Calu3 (cell line): ENCODE data around the gene DLL4. TPM values are rescaled to one million over a fixed set of nuclear protein-coding genes. Genes with fewer than 3 reads are reported as not detected.

Source experiments
- BruUV-seq: library from RNA; stranded (reverse); fragments of 400-500 nt; replicated peaks from 2 replicates; lab custom pipeline; 2021; lab: Mats Ljungman, UMichigan
- CTCF ChIA-PET: fragments of 300-600 bp; sonication (Branson Sonifier 250); formaldehyde crosslinking; loops from one replicate; lab custom pipeline; 2022; ENCODE audit warnings: antibody characterized with exemption; lab: Charles Lee
- DNase-seq: peaks from one replicate; pipeline ENCODE4 v3.0.0; 2022
- H3K27ac Mint-ChIP-seq: one replicate; pipeline ENCODE4 v1.8.0; 2022; ENCODE audit warnings: mixed read lengths; ENCODE audit not compliant: unreplicated experiment
- H3K27me3 Mint-ChIP-seq: one replicate; pipeline ENCODE4 v1.8.0; 2022; ENCODE audit warnings: mixed read lengths; ENCODE audit not compliant: unreplicated experiment
- H3K36me3 Mint-ChIP-seq: one replicate; pipeline ENCODE4 v1.8.0; 2022; ENCODE audit warnings: mild to moderate bottlenecking, moderate library complexity, mixed read lengths; ENCODE audit not compliant: insufficient read depth, unreplicated experiment
- H3K4me1 Mint-ChIP-seq: one replicate; pipeline ENCODE4 v1.8.0; 2022; ENCODE audit warnings: mild to moderate bottlenecking, low read depth, mixed read lengths; ENCODE audit not compliant: unreplicated experiment
- H3K4me3 Mint-ChIP-seq: one replicate; pipeline ENCODE4 v1.8.0; 2022; ENCODE audit warnings: mild to moderate bottlenecking, low read depth, moderate library complexity, mixed read lengths; ENCODE audit not compliant: unreplicated experiment
- H3K9me3 Mint-ChIP-seq: one replicate; pipeline ENCODE4 v1.8.0; 2022; ENCODE audit warnings: low read depth, mixed read lengths; ENCODE audit not compliant: unreplicated experiment
- intact Hi-C: fragments of 100-400 bp; cut with micrococcal nuclease; formaldehyde crosslinking; loops from one replicate; pipeline ENCODE4 v1.10.0; 2022; ENCODE audit not compliant: unreplicated experiment
- total RNA-seq: library from RNA; stranded (reverse); gene quantifications from 2 replicates; pipeline ENCODE4 v1.2.3, GENCODE V29; 2022
- TF ChIP-seq, protein P1 (sequence below): fragments of 200-600 bp; IDR thresholded peaks from one replicate; pipeline ENCODE4 v1.8.0; 2022; ENCODE audit warnings: antibody characterized with exemption; ENCODE audit not compliant: unreplicated experiment

Gene DLL4
- total RNA-seq, 1 experiment from 2014 or later = not detected

DNA sequence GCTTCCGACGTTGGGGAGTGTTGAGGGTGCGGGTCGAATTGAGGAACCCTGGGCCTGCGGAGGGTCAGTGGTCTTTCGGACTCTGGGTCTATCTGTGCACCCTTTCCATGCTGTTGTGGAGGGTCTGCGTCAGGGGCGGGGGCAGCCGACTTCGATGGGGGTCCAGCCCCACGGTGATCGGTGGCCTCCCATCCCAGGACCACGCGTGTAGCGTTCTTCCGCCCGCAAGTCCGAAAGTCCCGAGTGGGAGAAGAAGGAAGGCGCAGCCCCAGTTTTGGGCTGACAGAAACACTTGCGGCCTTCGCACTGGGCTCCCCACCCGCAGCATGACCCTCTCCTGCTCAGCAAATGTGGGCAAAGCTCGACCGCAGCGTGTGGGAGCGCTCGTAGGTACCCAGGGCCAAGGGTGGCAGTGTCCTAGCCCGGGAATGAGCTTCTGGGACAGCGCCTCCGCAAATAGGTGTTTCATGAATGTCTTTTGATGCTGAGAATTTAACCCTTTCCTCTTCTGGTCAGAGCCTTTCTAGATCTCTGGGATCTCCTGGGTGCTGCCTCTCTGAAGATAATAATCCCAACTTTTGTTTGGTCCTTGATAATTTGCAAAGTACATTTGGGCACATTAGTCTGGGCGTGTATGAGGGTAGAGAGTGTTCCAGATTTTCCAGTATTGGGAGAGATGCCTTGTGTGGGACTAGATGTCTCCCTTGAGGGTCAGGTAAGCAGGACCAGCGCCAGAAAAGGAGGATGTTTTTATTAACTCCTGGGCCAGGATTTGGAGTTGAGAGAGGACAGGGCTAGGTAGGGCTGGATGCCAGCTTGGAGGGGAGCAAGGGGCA lies 2.3 kb upstream of the DLL4 start:
- Mint-ChIP-seq H3K4me1 (peaks cover 8% of the 10 kb centered on the region), H3K4me3 (peak overlapping the region; percentile 66), H3K36me3 (peaks cover 8% of the 10 kb centered on the region), H3K9me3 (no peaks in the 10 kb centered on the region), H3K27ac (no peak overlapping the region), H3K27me3 (peaks cover 49% of the 10 kb centered on the region)
- DNase-seq = no peak
- intact Hi-C loops = no loop called here
- CTCF ChIA-PET = interaction anchor here (0.6 kb wide), 1 partner anchor 85 kb away, joined by 10 read pairs; no protein-coding TSS in a partner anchor
- TF ChIP-seq, protein P1, sequence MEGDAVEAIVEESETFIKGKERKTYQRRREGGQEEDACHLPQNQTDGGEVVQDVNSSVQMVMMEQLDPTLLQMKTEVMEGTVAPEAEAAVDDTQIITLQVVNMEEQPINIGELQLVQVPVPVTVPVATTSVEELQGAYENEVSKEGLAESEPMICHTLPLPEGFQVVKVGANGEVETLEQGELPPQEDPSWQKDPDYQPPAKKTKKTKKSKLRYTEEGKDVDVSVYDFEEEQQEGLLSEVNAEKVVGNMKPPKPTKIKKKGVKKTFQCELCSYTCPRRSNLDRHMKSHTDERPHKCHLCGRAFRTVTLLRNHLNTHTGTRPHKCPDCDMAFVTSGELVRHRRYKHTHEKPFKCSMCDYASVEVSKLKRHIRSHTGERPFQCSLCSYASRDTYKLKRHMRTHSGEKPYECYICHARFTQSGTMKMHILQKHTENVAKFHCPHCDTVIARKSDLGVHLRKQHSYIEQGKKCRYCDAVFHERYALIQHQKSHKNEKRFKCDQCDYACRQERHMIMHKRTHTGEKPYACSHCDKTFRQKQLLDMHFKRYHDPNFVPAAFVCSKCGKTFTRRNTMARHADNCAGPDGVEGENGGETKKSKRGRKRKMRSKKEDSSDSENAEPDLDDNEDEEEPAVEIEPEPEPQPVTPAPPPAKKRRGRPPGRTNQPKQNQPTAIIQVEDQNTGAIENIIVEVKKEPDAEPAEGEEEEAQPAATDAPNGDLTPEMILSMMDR = no peak
- BruUV-seq = no TSS peak

DNA sequence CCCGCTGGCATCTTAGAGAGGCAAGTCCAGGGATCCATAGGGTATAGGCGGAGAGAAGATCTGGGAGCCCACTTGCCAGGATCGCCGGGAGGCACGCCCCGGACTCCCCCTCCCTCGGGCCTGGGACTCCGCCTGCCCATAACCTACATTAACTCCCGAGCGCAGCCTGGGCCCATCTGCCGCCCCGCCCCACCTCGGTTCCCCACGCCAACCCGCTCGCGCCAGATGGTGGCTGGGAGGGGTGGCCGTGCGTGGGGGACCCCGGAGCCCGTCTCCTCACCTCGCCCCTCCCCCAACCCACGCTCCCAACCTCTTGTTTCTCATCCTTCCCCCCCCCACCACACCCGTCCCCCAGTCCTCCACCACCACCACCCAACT lies 1.7 kb upstream of the DLL4 start:
- Mint-ChIP-seq H3K27ac (no peak overlapping the region), H3K4me1 (peaks cover 13% of the 10 kb centered on the region), H3K27me3 (peaks cover 49% of the 10 kb centered on the region), H3K4me3 (peak overlapping the region; percentile 66), H3K9me3 (no peaks in the 10 kb centered on the region), H3K36me3 (peaks cover 8% of the 10 kb centered on the region)
- DNase-seq = no peak
- CTCF ChIA-PET = interaction anchor here (0.6 kb wide), 1 partner anchor 85 kb away, joined by 10 read pairs; no protein-coding TSS in a partner anchor
- intact Hi-C loops = no loop called here
- TF ChIP-seq, protein P1 = no peak
- BruUV-seq = no TSS peak

DNA sequence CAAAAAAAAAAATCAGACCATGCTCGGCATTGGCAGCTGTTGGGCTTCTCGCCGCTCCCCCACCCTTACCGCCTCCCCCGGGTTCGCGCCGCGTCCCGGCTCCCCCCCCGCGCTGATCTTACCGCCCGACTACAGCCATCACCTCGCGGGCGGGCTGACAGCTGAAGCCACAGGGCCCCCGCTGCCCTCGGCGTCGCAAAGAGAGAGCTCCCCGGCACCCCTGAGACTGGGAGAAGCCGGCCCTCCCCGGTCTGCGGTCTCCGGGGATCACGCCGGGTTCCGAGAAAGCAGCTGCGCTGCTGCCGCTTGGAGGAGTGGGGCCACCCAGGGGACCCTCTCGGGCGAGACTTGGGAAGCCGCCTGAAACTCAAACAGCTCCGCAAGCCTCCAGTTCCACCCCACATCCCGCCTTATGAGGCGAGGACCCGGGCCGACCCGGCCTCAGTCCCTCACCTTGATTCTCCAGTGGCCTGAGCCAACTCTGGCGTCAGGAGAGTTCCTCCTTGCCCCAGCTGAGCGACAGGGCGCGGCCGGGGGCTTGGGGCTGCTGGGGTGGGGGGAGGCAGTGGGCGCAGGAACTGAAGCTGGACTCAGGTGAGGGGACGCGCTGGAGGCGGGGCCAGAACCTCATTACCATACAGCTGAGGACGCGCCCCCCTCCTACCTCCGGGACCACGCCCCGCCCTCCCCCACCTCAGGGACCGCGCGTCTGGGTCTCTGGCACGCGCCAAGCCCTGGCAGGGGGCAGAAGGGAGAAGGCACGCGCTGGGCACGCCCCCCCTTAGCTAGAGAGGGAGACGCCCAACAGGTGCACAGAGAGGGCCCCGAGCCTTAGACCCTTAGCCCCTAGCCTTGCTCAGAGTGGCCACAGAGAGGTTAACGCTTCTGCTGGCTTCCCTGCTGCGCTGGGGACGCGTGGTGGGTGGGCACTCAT lies 1.0 kb upstream of the DLL4 start:
- Mint-ChIP-seq H3K9me3 (no peaks in the 10 kb centered on the region), H3K4me3 (peak overlapping the region; percentile 66), H3K27ac (no peak overlapping the region), H3K27me3 (peaks cover 49% of the 10 kb centered on the region), H3K4me1 (peaks cover 19% of the 10 kb centered on the region), H3K36me3 (peaks cover 8% of the 10 kb centered on the region)
- peak; percentile 29 for DNase-seq
- intact Hi-C loops = no loop called here
- BruUV-seq = no TSS peak
- CTCF ChIA-PET = interaction anchor here (0.6 to 0.7 kb wide), 3 partner anchors 34 to 326 kb away, joined by 3 to 5 read pairs (median 4); partner anchors contain the start of gene VPS18
- TF ChIP-seq, protein P1 = no peak
